HuH-7 (cell line): ENCODE measurements around the gene RAP1GAP2.
"Not testable (repeated sequence)": the region's sequence is repeated elsewhere in the genome, so short reads cannot be mapped to it uniquely, and the experiment has no call there.

Source experiments
- DNase-seq: peaks from one replicate; pipeline ENCODE4 v3.0.0; 2011; ENCODE audit warnings: low spot score

RAP1GAP2 gene

DNA sequence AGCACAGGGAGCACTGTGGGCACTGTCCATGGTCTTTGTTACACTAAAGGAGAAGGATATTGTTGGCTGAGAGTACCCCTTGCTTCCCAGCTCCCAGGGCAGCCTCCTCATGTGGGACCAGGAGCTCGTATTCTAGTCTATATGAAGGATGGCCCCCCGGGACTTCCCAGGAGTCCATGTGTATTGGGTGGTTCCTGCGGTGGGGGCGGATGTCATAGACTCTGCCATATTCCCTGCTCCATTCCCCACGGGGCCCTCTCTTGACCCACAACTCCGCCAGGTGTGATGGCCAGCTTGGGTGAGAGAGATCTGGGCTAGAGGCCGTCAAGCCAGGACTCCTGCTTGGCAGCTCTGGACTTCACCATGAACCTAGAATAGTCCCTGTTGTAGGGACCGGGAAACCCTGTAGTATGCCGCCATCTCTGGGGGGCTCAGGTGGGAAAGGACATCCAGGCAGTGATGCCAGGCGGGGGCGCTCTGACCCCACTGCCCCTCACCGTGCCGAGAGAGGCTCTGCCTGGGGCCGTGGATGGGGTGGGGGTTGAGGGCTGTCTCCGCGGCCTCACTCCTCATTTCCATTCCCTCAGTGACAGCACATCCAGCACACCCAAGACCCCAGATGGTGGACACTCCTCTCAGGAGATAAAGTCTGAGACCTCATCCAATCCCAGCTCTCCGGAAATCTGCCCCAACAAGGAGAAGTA lies 229.3 kb downstream of the RAP1GAP2 start:
- no peak for DNase-seq

- DNase-seq = no peak
Measured at GRCh38 chr17:3026125-3026855, 230.1 kb downstream of the RAP1GAP2 start.

GRCh38 chr17:3026856-3027751 lies 230.9 kb downstream of the RAP1GAP2 start:
- DNase-seq = no peak

DNA sequence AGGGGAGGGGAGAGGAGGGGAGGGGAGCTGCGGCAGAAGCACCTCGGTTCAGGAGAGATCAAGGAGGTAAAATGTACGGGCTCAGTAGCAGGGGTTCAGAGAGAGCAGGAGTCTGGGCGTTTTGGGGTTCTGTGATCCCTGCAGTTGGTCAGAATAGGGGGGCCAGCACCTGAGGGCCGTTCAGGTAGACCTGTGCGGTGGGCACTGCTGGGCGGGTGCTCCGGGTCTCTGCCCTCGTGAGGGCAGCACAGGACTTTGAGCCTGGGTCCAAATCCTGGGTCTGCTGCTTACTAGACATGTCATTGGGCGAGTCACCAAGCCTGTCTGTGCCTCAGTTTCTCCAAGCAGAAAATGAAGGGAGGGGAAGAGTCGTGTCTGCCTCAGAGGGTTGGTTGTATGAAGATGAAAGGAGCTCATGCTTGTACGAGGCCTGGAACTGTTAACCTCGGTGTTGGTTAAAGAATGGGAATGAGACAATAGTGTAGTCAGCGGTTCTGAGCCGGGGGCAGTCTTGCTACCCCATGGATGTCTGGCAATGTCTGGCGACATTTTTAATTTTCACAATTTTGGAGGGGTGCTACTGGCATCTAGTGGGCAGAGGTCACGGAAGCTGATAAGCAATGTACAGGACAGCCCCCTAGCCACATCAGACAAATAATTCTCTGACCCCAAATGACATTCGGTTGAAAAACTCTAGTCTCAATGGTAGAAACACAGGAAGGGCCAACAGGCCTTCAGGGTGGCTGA lies 231.7 kb downstream of the RAP1GAP2 start:
- no peak for DNase-seq

GRCh38 chr17:3029213-3029913 lies 233.1 kb downstream of the RAP1GAP2 start:
- DNase-seq = no peak

DNA sequence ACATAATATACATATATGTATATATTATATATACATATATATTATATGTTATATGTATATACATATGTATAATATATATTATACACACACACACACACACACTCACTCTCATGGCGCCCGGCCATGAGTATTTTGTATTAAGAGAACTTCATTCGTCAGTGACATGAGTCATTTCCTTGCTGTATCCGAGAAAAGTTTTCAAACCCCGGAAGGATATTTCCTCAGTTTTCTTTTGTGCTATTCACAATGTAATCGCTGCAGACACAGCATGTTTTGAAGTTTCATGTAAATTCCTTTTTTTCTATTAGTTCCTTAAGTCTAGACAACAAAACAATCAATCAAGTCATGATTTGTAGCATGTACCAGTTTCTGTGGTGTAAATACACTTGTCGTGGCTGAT lies 233.9 kb downstream of the RAP1GAP2 start:
- DNase-seq = no peak

DNA sequence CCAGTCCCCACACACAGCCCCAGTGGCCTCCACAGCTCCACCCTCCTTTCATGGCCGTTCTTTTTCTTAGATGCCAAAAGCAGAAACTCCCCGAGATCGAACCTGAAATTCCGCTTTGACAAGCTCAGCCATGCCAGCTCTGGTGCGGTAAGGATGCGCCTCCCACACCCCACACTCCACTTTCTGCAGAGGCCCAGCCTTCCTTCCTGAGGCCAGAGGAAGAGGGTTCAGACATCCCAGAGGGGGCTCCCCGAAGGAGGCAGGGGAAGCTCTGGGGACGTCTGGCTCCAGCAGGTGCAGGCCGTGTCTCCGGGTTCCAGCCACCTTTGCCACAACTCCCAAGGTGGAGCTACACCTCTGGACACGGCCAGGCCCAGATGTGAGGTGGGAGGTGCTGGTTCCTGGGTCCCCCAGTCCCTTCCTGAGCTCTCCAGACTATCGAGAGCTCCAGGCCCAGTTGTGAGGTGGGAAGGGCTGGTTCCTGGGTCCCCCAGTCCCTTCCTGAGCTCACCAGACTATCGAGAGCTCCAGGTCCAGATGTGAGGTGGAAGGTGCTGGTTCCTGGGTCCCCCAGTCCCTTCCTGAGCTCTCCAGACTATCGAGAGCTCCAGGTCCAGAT lies 234.7 kb downstream of the RAP1GAP2 start:
- DNase-seq = not testable (repeated sequence)

DNA sequence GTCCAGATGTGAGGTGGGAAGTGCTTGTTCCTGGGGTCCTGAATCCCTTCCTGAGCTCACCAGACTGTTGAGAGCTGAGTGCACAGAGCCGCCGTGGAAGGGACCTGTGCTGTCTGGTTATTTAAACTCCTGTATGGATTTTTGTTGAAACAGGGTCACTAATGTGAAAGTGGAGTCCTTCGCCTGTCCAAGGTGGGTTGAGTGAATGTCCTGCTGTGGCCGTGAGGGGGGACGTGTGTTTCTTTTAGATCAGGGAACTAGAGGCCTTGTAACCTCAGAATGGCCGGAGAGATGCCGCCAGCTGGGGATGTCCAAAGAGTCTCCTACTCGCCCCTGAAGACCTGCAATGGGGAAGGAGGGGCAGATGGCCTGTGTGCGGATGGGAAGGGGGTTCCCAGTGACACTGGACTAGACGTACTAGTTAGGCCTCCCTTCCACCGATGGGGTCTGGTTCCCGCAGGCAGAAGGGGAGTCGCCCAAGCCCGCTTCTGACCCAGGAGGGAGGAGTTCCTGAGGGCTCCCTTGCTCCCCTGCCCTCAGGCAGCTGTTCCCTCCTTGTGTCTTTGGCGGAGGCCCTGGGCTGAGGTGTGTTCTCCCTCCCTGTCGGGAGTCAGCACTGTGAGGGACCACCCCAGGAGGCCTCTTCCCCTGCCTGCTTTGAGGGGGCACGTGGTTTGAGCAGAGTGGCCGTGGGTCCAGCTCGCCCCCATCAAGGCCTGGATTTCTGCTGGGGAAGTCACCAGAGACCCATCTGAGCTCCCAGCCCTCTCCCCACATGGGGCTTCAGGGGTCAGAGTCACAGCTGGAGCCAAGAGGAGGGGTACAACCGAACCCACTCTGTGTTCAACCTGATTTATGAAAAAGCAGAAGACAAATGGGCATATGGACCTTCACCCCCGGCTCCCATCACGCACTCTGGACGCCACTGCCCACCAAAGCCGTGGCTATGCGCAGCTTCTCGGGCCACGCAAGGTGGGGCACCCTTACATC lies 236.3 kb downstream of the RAP1GAP2 start:
- DNase-seq = no peak

DNA sequence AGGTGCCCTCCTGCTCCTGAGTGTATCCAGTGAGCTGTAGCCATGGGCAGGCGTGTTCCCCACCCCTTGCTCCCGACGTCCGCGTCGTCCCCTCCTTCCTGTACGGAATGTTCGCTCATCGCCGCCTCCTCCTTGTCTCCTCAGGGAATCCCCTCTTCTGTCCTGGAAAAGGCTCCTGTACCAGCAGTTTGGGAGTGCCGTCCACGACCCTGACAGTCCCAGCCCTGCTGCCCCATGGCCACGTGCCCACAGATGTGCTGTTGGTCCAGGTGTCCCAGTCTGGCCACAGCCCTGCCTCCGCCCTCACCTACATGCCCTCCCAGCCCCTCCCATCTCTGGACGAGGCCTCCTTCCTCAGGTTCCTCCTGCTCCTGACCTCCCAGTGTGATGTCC lies 237.0 kb downstream of the RAP1GAP2 start:
- DNase-seq = no peak

DNA sequence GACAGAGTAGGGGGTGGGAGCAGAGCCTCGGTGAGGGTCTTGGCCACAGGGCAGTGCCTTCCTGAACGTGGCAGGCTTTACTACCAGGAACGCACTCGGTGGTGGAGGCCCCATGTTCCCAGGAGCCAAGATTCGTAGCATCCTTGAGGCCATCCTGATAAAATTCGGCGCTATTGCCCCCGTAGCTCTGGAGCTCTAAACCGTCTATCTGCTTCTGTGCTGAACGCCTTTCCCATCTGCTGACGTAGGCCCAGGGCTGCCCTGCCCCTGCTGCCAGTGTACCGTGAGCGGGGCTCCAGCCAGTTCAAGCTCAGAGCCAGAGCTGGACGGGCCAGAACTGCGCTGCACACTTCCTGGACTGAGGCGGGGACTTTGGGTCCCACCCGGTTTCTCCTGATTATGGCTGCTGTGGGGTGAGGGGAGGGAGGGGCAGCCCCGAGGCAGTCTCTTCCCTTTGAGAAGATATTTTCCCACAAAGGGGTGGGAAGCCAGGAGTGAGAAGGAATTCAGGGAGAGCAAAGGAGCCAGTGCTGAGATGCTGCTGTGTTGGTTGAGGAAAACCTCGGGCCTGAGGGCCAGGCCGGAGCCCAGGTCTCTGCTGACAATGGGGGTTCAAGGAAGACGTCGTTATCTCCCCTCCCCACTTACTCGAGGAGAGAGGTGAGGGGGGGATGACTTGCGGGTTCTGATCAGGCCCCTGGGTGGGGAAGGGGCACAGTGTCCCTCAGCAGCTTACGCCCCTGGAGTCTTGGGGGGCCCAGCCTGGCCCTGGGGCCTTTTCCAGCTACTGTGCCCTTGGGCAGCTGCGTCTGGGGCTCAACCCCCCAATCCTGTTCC lies 237.7 kb downstream of the RAP1GAP2 start:
- no peak for DNase-seq

DNA sequence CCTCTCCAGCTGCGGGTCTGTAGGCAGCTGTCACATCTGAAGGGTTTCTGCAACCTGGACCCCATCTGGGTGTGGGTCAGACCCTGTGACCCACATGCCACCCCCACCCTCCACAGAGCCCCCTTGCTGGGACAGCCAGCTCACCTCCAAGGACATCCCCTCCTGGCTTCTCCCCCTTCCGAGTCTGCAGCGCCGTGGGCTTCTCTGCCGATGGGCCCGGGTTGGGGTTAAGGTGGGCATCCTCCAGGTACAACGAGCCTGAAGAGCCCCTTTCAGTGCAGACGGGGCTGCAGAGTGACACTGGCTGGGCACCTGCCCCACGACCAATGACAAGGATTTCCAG lies 238.3 kb downstream of the RAP1GAP2 start:
- no peak for DNase-seq

DNA sequence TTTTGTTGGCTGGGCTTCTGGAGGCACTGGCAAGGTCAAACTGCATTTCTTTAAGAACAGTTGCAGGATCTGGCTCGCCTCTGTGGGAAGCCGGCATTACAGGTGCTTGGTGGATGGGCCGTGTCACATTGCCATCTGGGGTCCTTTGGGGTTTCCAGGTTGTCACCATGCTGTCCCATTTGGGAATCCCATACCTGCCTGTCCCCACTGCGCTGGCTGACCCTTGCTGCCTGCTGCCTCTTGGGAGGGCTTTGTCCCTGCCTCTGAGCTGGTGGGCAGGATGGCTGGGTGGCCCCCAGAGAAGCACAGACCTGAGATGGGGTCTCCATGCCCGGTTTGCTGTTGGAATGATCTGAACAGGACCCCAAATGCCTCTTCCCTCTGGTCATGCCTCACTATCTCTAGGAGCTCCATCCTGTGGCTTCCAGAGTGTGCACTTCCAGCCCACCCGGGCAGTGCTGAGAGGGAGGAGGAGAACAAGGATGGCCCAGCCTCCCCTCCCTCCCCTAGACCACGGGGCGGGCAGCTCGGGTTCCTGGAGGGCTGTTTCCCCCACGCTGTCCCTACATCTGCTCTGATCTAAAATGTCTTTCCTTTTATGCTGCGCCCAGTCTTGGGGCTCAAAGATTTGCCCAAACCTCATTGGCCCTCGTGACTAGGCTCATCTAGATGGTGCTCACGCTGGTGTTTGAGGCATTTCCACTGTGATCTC lies 239.2 kb downstream of the RAP1GAP2 start:
- no peak for DNase-seq

DNA sequence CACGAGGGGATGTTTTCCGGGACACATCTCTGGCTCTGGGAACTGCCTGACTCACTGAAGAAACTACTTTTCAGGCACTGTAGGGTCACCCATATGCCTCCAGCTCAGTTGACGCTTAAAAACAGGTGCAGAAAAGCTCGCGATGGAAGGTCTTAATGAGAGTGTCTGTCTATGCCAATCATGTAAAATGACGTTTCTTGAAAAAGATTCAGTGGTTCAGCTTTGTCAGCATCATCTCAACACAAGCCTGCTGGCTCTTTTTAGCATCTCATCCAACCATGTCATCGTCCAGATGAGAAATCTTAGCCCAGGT lies 239.7 kb downstream of the RAP1GAP2 start:
- no peak for DNase-seq

DNA sequence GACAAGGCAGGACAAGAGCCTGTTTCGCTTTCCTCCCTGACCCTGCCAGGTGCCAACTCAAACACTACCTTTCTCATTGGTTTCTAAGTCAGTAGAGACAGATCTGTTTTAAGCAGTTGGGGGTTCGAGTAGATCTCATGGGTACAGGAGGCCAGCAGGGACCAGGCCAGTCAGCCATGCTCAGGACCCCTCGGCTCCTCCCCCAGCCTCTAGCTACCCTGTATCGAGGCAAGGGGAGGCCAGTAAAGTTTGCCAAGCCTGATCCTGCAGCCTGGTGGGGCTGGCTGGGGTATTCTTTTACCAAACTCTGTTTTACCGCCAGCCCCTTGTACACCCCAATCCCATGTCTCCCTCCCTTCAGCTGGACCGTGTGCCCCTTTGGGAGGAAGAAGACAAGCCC lies 240.6 kb downstream of the RAP1GAP2 start:
- DNase-seq = no peak

DNA sequence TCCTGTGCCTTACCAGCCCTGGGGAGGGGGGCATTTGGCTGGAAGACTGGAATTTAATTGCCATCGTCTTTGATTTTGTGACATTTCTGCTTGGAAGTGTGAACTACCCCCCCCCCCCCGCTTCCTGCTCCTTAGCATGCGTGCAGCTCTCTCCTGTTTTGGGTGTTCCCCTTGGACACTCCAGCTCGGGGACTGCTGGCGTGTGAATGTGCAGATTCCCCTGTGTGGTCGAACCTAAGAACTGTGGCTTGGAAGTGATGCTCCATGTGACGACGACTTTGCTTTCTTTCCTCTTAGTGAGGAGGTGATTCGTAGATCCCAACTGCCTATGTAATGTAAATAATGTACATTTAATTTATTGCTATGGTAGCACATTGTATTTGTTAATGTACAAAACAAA lies 241.0 kb downstream of the RAP1GAP2 start:
- DNase-seq = no peak

DNA sequence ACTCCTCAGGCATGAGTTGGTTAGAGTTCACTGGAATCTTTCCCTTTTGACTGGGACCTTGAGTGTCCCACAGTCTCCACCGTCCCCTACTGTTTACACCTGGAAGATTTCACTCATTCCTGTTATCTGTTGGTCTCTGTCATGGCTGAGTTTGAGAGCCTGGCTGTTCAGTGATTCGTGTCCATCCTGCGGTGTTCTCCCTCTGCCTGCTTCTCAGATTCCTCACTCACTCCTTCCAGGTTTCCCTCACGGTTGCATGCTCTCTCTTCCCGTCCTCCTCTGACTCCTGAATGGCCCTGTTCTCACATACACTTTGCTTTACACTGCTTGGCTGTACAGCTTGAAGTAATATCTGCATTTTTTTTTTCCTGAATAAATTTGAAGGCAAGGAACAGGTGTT lies 242.7 kb downstream of the RAP1GAP2 start:
- no peak for DNase-seq

GRCh38 chr17:3039736-3040135 lies 243.5 kb downstream of the RAP1GAP2 start:
- no peak for DNase-seq

GRCh38 chr17:3040882-3041281 lies 244.6 kb downstream of the RAP1GAP2 start:
- no peak for DNase-seq
